Activated CD4-positive, alpha-beta T cell treated with anti-CD3 and anti-CD28 coated beads, Interleukin-2, amount 10 ng/mL, durations not matched to agents 7 days and 5 days (primary cell): Measurements from ENCODE around the gene NOL8. TPM values are rescaled to one million over a fixed set of nuclear protein-coding genes. Genes with fewer than 3 reads are reported as not detected.
A peak's percentile ranks its signal among the peaks of the same experiment; 100 is the strongest.

Experiments used
- microRNA-seq: library from miRNA; unstranded; fragments of <30 nt; microRNA quantifications from one replicate; pipeline ENCODE4 v1.2.0, GENCODE V29; 2021; ENCODE audit warnings: borderline microRNAs expressed, borderline replicate concordance
- total RNA-seq, 2 experiments: library from RNA; stranded (reverse); gene quantifications; one replicate each; pipeline ENCODE4 v1.2.3, GENCODE V29; 2021

NOL8 gene
- total RNA-seq, 2 experiments from 2014 or later: 58.0 to 73.0 TPM

Small RNAs within 50 kb of the gene (microRNA-seq; reads per million reads assigned to microRNA genes)
- gene MIR3651: 9.9 reads per million, percentile 40 among the genes with 10 or more reads in this experiment

Other genes with a start within 250 kb of the NOL8 start
- 10 to 100 TPM; 51.2 to 59.2 TPM for gene SPTLC1, start 209.9 kb downstream of the NOL8 start, total RNA-seq
- gene IARS1, start 31.7 kb downstream of the NOL8 start, total RNA-seq: 100 to 1,000 TPM; 123 to 128 TPM
- gene CENPP, start 603 bp upstream of the NOL8 start, total RNA-seq: 10 to 100 TPM; 23.3 to 31.6 TPM
- gene OGN, start 79.2 kb upstream of the NOL8 start, total RNA-seq: under 1 TPM in 1 of 2 experiments, not detected in 1; 0.17 TPM
- not detected for gene OMD, start 99.1 kb upstream of the NOL8 start, total RNA-seq
- not detected for gene ASPN, start 157.2 kb upstream of the NOL8 start, total RNA-seq
- not detected for gene ECM2, start 210.6 kb upstream of the NOL8 start, total RNA-seq